Omental fat pad (tissue), 4 donors: ENCODE measurements around the gene PRM1. TPM values are rescaled to one million over a fixed set of nuclear protein-coding genes. Genes with fewer than 3 reads are reported as not detected.

ENCODE experiments used
- ATAC-seq: fragments of 150-250 bp; one replicate; pipeline ENCODE4 v1.9.1; 2016; ENCODE audit warnings: mild to moderate bottlenecking, moderate library complexity; ENCODE audit not compliant: low FRiP score
- DNase-seq: peaks from one replicate; pipeline ENCODE4 v3.0.0-alpha.2; 2019; ENCODE audit warnings: low spot score
- total RNA-seq, 4 donors: library from RNA; depleted of rRNA; stranded (reverse); fragments of >200 nt; gene quantifications; one replicate each; pipeline ENCODE4 v1.1.0, GENCODE V29; 2016
- TF ChIP-seq, protein P1 (sequence below), 3 donors: fragments of 450-650 bp; IDR thresholded peaks; one replicate each; pipeline ENCODE4 v1.5.1; 2016 to 2017; ENCODE audit warnings: antibody characterized with exemption in 3 of 3, mild to moderate bottlenecking in 3 of 3, moderate library complexity in 2 of 3

PRM1 gene
- total RNA-seq: not detected

- TF ChIP-seq, protein P1, sequence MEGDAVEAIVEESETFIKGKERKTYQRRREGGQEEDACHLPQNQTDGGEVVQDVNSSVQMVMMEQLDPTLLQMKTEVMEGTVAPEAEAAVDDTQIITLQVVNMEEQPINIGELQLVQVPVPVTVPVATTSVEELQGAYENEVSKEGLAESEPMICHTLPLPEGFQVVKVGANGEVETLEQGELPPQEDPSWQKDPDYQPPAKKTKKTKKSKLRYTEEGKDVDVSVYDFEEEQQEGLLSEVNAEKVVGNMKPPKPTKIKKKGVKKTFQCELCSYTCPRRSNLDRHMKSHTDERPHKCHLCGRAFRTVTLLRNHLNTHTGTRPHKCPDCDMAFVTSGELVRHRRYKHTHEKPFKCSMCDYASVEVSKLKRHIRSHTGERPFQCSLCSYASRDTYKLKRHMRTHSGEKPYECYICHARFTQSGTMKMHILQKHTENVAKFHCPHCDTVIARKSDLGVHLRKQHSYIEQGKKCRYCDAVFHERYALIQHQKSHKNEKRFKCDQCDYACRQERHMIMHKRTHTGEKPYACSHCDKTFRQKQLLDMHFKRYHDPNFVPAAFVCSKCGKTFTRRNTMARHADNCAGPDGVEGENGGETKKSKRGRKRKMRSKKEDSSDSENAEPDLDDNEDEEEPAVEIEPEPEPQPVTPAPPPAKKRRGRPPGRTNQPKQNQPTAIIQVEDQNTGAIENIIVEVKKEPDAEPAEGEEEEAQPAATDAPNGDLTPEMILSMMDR (IDR thresholded peaks at IDR 0.05): no peak
- ATAC-seq (no peak), DNase-seq (no peak)
Observed at GRCh38 chr16:11280616-11281522, at the start of gene PRM1. PRM1 (minus strand) TSS chr16:11281330; CDS start chr16:11281238, 92 bp downstream.

DNA sequence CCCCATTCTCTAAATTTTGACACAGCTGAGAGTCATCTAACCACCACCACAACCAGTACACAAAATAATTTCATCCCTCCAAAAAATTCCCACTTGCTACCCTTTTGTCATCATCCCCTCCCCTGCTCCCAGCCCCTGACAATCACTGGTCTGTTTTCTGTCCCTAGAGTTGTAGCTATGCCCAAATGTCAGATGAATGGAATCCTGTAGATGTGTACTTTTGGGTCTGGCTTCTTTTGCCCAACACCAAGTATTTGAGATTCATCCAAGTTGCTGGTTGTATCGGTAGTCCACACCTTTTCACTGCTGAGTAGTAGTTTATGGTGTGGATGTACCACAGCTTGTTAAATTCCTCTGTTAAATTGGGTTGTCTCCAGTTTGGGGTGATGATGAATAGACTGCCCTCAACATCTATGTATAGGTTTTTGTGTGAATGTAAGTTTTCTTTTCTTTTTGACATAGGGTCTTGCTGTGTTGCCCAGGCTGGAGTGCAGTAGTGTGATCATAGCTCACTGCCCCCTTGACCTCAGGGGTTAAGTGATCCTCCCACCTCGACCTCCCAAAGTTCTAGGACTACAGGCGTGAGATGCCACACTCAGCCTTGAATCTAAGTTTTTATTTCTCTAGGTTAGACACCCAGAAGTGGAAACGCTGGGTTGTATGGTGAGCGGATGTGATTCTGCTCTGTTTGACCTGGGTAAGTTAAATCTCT lies 49.6 kb upstream of the PRM1 start:
- no peak for DNase-seq

DNA sequence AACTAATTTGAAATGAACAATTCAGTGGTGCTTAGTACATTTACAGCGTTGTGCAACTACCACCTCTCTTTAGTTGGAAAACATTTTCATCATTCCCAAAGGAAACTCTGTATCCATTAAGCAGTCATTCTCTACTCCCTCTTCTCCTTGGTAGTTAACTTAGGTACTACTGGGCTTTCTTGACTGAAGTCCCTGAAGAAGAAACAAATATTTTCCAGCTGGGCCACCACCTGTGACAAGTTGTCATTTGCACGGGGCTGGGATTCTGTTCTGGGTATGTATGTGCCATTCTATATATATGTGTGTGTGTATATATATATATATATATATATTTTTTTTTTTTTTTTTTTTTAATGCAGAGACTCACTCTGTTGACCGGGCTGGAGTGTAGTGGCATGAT lies 48.8 kb upstream of the PRM1 start:
- ATAC-seq: no peak
- TF ChIP-seq, protein P1 (IDR thresholded peaks at IDR 0.05): no peak
- DNase-seq: no peak

More for the DNA sequence above, 49.6 kb upstream of the PRM1 start:
- ATAC-seq: no peak
- TF ChIP-seq, protein P1 (IDR thresholded peaks at IDR 0.05): no peak

- TF ChIP-seq, protein P1 (IDR thresholded peaks at IDR 0.05): no peak
- no peak for DNase-seq
- no peak for ATAC-seq
Observed at GRCh38 chr16:11329071-11329491, 48.0 kb upstream of the PRM1 start.

DNA sequence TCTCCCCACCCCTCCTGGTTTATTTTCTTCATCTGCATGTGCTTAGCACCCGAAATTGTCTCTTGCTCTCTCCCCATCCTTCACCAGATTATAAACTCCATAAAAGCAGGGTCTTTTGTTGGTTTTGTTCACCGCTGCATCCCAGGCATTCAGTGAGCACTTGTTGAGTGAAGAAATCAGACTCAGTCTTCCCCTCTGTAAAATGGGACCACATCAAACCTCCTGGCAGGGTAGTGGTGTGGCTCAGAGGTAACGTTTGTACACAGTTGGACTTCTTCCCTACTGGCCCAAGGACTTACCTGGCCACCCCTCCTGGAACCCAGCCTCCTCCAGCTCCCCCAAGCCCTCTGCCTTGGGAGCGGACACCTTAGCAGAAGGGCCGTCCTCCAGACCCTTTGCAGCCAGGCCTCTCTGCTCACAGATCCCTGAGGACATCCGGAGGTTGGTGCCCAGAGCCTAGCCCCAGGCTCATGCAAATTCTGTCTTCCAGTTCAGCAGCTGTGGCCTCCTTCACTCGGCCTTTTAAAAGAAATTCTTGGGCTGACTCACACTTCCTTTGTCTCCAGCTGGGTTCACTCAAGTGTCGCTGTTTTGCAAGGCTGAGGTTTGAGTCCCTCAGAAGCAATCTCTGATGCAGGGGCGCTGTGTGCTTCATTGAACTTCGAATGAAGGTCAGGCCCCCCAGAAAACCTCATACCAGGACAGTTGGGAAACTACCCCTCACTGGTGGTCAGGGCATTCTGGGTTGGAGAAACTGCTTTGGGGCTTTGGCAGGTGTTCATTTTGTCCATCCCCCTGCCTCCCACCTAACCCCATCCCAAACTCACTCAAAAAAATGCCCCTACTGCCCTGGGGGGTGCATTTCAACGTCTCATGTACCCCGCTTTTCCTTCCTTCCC lies 47.3 kb upstream of the PRM1 start:
- DNase-seq: peak; percentile 57
- TF ChIP-seq, protein P1 (IDR thresholded peaks at IDR 0.05): no peak
- ATAC-seq: peak; percentile 51

DNA sequence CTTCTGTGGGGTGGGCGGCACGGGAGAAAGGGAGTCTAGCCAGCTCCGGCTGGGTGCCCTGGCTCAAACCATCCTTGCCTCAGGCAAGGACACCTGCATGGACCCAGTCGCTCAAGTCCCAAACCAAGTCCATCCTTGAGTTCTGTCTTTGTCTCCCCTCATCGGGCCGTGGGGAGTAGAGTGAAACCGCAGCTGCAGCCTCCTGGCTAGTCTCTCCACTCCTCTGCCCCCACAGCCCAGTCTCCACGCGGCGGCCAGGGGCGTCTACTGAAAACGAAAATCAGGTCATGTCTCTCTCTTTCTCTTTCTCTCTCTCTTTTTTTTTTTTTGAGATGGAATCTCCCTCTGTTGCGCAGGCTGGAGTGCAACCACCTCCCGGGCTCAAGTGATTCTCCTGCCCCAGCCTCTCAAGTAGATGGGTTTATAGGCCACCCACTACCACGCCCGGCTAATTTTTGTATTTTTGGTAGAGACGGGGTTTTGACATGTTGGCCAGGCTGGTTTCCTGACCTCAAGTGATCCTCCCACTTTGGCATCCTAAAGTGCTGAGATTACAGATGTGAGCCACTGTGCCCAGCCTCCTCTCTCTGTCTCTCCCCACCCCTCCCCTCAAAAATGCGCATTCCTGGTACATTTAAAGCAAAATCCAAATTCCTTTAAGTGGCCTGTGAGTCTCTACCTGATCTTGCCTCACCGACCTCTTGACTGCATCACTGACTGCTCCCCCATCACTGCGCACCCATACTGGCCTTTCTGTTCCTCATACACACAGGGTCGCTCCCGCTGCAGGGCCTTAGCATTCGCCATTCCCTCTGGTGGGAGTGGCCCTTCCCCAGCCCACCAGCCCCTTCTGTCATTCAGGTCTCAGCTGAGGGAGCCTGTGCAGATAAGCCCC lies 46.4 kb upstream of the PRM1 start:
- DNase-seq (no peak), ATAC-seq (no peak)
- TF ChIP-seq, protein P1 (IDR thresholded peaks at IDR 0.05): no peak
